Measurements from ENCODE around the gene AGBL1. TPM values are rescaled to one million over a fixed set of nuclear protein-coding genes. Genes with fewer than 3 reads are reported as not detected.

AGBL1 gene
- total and polyA plus RNA-seq, 7 donors: 0.96 to 34.8 (median 6.6) TPM

GRCh38 chr15:86676002-86676401 is 596.3 kb downstream of the AGBL1 start:
- Histone ChIP-seq H3K27ac (no peak overlapping the region), H3K4me3 (no peak overlapping the region), H3K27me3 (ENCODE audit: insufficient read depth in 3 of 3, low read length in 2 of 3) (no peaks in the 10 kb centered on the region), H3K36me3 (ENCODE audit: insufficient read depth in 1 of 2, low read depth in 1 of 2) (no peaks in the 10 kb centered on the region), H3K4me1 (no peaks in the 10 kb centered on the region), H3K9me3 (no peaks in the 10 kb centered on the region)
- 92 to 93% (median 92%) methylated on average over 4 of the region's 4 CpGs for WGBS, 3 donors
- ATAC-seq: no peak
- TF ChIP-seq, protein P1, sequence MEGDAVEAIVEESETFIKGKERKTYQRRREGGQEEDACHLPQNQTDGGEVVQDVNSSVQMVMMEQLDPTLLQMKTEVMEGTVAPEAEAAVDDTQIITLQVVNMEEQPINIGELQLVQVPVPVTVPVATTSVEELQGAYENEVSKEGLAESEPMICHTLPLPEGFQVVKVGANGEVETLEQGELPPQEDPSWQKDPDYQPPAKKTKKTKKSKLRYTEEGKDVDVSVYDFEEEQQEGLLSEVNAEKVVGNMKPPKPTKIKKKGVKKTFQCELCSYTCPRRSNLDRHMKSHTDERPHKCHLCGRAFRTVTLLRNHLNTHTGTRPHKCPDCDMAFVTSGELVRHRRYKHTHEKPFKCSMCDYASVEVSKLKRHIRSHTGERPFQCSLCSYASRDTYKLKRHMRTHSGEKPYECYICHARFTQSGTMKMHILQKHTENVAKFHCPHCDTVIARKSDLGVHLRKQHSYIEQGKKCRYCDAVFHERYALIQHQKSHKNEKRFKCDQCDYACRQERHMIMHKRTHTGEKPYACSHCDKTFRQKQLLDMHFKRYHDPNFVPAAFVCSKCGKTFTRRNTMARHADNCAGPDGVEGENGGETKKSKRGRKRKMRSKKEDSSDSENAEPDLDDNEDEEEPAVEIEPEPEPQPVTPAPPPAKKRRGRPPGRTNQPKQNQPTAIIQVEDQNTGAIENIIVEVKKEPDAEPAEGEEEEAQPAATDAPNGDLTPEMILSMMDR (IDR thresholded peaks at IDR 0.05): no peak
- intact Hi-C loops (cut with DNase I): no loop called here
- DNase-seq: no peak

DNA sequence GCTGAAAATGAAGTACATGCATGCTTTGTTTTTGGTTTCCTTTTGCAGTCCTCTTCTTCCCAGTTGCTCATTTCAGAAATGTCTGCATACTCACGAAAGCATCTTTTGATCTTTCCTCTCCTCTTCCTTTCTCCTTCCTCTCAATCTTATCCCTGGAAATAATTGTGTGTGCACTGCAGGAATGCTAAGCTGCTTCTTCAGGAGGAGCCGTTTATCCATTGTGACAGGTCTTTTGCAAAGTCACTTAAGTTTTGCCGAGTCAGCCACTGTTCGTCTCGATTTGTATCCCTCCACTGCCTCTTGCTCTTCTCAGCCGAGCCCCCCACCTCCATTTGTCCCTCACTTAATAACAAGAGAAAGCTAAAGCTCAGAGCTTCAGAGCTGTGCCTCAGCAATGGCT is 597.6 kb downstream of the AGBL1 start:
- intact Hi-C loops (cut with DNase I): no loop called here
- no peaks in the 10 kb centered on the region for H3K36me3 ChIP-seq (ENCODE audit: insufficient read depth in 1 of 2, low read depth in 1 of 2)
- no peak overlapping the region for H3K27ac ChIP-seq
- 45 to 51% (median 50%) methylated on average over 6 of the region's 6 CpGs for WGBS, 3 donors
- no peak overlapping the region for H3K4me3 ChIP-seq
- H3K27me3 ChIP-seq (ENCODE audit: insufficient read depth in 3 of 3, low read length in 2 of 3): no peaks in the 10 kb centered on the region
- peaks cover under 1% of the 10 kb centered on the region for H3K4me1 ChIP-seq
- ATAC-seq (no peak), DNase-seq (no peak)
- TF ChIP-seq, protein P1 (IDR thresholded peaks at IDR 0.05): no peak
- H3K9me3 ChIP-seq: no peaks in the 10 kb centered on the region

- TF ChIP-seq, protein P1 (IDR thresholded peaks at IDR 0.05): no peak
- Histone ChIP-seq H3K36me3 (ENCODE audit: insufficient read depth in 1 of 2, low read depth in 1 of 2) (no peaks in the 10 kb centered on the region), H3K4me3 (no peak overlapping the region), H3K27me3 (ENCODE audit: insufficient read depth in 3 of 3, low read length in 2 of 3) (no peaks in the 10 kb centered on the region), H3K27ac (no peak overlapping the region), H3K9me3 (no peaks in the 10 kb centered on the region), H3K4me1 (peaks cover 8% of the 10 kb centered on the region)
- ATAC-seq (no peak), DNase-seq (no peak)
- 75 to 86% (median 76%) methylated on average over 3 of the region's 3 CpGs for WGBS, 3 donors
- intact Hi-C loops (cut with DNase I): no loop called here
Observed at GRCh38 chr15:86685263-86685662, 605.6 kb downstream of the AGBL1 start.

DNA sequence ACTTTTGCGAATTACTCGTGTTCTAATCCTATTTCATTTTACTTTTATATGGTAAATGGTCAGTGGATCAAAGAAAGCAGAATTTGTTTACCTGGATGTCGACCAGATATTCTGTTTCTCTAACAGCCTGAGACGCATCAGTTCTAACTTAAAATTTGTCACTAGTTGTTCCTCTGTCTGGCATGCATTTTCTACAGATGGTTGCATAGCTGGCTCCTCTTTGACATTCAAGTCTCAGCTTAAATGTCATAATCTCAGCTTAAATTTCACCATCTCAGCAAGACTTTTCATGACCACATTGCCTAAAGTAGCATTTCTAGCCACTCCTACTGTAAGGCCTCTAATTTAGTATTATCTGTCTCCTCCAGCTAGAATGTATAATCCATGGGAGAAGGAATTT is 609.3 kb downstream of the AGBL1 start:
- intact Hi-C loops (cut with DNase I): no loop called here
- Histone ChIP-seq H3K27ac (no peak overlapping the region), H3K9me3 (no peaks in the 10 kb centered on the region), H3K36me3 (ENCODE audit: insufficient read depth in 1 of 2, low read depth in 1 of 2) (no peaks in the 10 kb centered on the region), H3K4me3 (no peak overlapping the region), H3K27me3 (ENCODE audit: insufficient read depth in 3 of 3, low read length in 2 of 3) (no peaks in the 10 kb centered on the region), H3K4me1 (no peaks in the 10 kb centered on the region)
- WGBS, 3 donors: 58 to 74% (median 61%) methylated on average over 4 of the region's 4 CpGs
- ATAC-seq: peak in 1 of 4 donors; percentile 38
- DNase-seq: no peak
- TF ChIP-seq, protein P1 (IDR thresholded peaks at IDR 0.05): no peak

DNA sequence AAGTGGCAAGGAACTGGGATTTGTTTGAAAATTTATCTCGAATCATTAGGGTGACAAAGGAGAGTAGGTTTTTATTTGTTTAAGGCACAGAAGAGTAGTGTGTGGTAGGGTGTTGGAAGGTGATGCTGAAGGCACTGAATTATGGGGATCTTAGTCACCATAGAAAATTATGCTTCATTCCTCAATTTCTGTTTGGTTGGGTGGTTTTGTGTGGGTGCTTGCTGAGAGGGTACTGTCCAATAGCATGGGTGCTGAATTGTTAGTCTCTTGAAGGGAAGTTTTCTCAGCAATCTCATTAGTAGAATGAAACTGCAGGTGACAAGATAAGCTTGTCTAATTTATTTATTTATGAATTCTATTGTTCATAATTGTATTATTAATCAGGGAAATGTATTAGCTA is 610.9 kb downstream of the AGBL1 start:
- no peak overlapping the region for H3K27ac ChIP-seq
- H3K9me3 ChIP-seq: no peaks in the 10 kb centered on the region
- ATAC-seq: no peak
- intact Hi-C loops (cut with DNase I): no loop called here
- no peak overlapping the region for H3K4me3 ChIP-seq
- H3K36me3 ChIP-seq (ENCODE audit: insufficient read depth in 1 of 2, low read depth in 1 of 2): no peaks in the 10 kb centered on the region
- no peaks in the 10 kb centered on the region for H3K4me1 ChIP-seq
- TF ChIP-seq, protein P1 (IDR thresholded peaks at IDR 0.05): no peak
- 82 to 88% (median 86%) methylated on average over 1 of the region's 1 CpG for WGBS, 3 donors
- no peaks in the 10 kb centered on the region for H3K27me3 ChIP-seq (ENCODE audit: insufficient read depth in 3 of 3, low read length in 2 of 3)
- no peak for DNase-seq

All from psoas muscle (tissue), 8 donors.